Loucy (cell line): ENCODE measurements around the gene RASGEF1B.

ENCODE experiments used
- H2AFZ ChIP-seq: fragments of 200-600 bp; sonication (generic); 2 replicates; pipeline ENCODE4 v1.6.0; 2016; ENCODE audit warnings: antibody characterized with exemption, mild to moderate bottlenecking, low read length, moderate library complexity
- H3F3A ChIP-seq: fragments of 200-600 bp; 2 replicates; pipeline ENCODE4 v1.6.0; 2016; ENCODE audit warnings: antibody characterized with exemption, low read depth, mild to moderate bottlenecking
- H3K27me3 ChIP-seq: fragments of 200-600 bp; sonication (generic); 2 replicates; pipeline ENCODE4 v1.6.1; 2014; ENCODE audit warnings: low read length, mild to moderate bottlenecking; ENCODE audit not compliant: insufficient read depth, poor library complexity, severe bottlenecking
- H3K36me3 ChIP-seq: fragments of 200-600 bp; sonication (generic); 2 replicates; pipeline ENCODE4 v1.6.1; 2016; ENCODE audit warnings: low read length; ENCODE audit not compliant: insufficient read depth
- H3K4me1 ChIP-seq: fragments of 200-600 bp; sonication (generic); 2 replicates; pipeline ENCODE4 v1.5.1; 2014; ENCODE audit warnings: low read length, mild to moderate bottlenecking; ENCODE audit not compliant: insufficient read depth, poor library complexity, severe bottlenecking
- H3K4me2 ChIP-seq: fragments of 200-600 bp; sonication (generic); 2 replicates; pipeline ENCODE4 v1.6.0; 2014; ENCODE audit warnings: antibody characterized with exemption, low read length, low read depth, mild to moderate bottlenecking; ENCODE audit not compliant: poor library complexity, severe bottlenecking
- H3K4me3 ChIP-seq: fragments of 200-600 bp; sonication (generic); 2 replicates; pipeline ENCODE4 v1.5.1; 2014; ENCODE audit warnings: low read length, mild to moderate bottlenecking, mixed read lengths; ENCODE audit not compliant: poor library complexity, severe bottlenecking
- H3K79me2 ChIP-seq: fragments of 200-600 bp; sonication (generic); 2 replicates; pipeline ENCODE4 v1.6.1; 2014; ENCODE audit warnings: low read length; ENCODE audit not compliant: insufficient read depth
- H3K9ac ChIP-seq: fragments of 200-600 bp; sonication (generic); 2 replicates; pipeline ENCODE4 v1.6.0; 2014; ENCODE audit warnings: mild to moderate bottlenecking, low read depth, low read length, moderate library complexity; ENCODE audit not compliant: poor library complexity, severe bottlenecking
- H3K9me2 ChIP-seq: fragments of 200-600 bp; sonication (generic); replicated peaks from 2 replicates; pipeline ENCODE4 v1.6.1; 2016; ENCODE audit warnings: low read depth, low read length, mixed read lengths
- H3K9me3 ChIP-seq: fragments of 200-600 bp; sonication (generic); 2 replicates; pipeline ENCODE4 v1.6.1; 2014; ENCODE audit warnings: mild to moderate bottlenecking, antibody characterized with exemption, low read length, low read depth; ENCODE audit not compliant: insufficient read depth
- H4K20me1 ChIP-seq: fragments of 200-600 bp; sonication (generic); 2 replicates; pipeline ENCODE4 v1.6.0; 2014; ENCODE audit warnings: antibody characterized with exemption, low read length, mild to moderate bottlenecking; ENCODE audit not compliant: insufficient read depth, poor library complexity, severe bottlenecking
- EZH2phosphoT487 ChIP-seq: fragments of 200-600 bp; IDR thresholded peaks from 2 replicates; pipeline ENCODE4 v1.6.1; 2018; ENCODE audit warnings: antibody characterized with exemption, mild to moderate bottlenecking, moderate library complexity, borderline replicate concordance
- TF ChIP-seq, protein P1 (sequence below): fragments of 200-600 bp; sonication (generic); conservative IDR thresholded peaks from 2 replicates; pipeline ENCODE4 v1.5.1; 2014; ENCODE audit warnings: mild to moderate bottlenecking, antibody characterized with exemption, low read length

RASGEF1B gene

DNA sequence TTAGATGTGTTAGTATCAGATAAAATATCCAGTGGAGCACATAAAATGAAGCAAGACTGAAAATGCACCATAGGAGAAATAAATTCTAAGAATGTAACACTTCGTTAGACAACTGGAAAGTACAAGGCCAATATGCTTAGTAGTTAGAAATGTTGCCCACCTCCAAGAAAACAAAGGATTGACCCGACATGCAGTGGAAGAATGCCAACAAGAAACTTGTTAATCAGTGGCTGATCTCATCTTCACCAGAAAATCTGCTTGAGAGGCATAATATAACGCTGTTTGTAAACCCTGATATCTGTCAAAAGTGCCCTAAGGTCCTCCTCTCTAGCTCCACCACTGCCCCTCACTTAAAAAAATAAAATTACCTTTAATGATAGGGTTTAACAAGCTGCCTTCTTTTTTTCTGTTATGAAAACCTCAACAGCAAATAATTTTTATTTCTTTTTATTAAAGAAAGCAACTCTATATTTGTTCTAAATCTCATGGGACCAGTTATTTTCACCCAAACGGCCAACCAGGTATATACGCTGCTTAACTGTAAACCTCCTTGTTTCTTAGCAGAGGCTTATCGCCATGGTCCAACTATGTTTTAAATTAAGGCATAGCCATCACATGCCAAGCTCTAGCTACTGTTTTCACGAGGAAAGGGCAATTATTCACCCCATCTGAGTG is 1.8 kb downstream of the RASGEF1B start:
- H4K20me1 ChIP-seq: no peaks in the 10 kb centered on the region
- H3K27me3 ChIP-seq: no peaks in the 10 kb centered on the region
- H2AFZ ChIP-seq: peak overlapping the region; percentile 65; the same call in 1 of the 2 replicates
- no peaks in the 10 kb centered on the region for H3K9me3 ChIP-seq
- 0 out of 2 replicates have a peak, but pooled peaks cover 4% of the 10 kb centered on the region for H3K79me2 ChIP-seq
- no peaks in the 10 kb centered on the region for H3K9me2 ChIP-seq
- H3K9ac ChIP-seq: peak overlapping the region; percentile 66
- H3K4me2 ChIP-seq: peak overlapping the region; percentile 95
- no peak for TF ChIP-seq EZH2phosphoT487
- TF ChIP-seq, protein P1, sequence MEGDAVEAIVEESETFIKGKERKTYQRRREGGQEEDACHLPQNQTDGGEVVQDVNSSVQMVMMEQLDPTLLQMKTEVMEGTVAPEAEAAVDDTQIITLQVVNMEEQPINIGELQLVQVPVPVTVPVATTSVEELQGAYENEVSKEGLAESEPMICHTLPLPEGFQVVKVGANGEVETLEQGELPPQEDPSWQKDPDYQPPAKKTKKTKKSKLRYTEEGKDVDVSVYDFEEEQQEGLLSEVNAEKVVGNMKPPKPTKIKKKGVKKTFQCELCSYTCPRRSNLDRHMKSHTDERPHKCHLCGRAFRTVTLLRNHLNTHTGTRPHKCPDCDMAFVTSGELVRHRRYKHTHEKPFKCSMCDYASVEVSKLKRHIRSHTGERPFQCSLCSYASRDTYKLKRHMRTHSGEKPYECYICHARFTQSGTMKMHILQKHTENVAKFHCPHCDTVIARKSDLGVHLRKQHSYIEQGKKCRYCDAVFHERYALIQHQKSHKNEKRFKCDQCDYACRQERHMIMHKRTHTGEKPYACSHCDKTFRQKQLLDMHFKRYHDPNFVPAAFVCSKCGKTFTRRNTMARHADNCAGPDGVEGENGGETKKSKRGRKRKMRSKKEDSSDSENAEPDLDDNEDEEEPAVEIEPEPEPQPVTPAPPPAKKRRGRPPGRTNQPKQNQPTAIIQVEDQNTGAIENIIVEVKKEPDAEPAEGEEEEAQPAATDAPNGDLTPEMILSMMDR: no peak; the same call in 1 of the 2 replicates
- H3K4me3 ChIP-seq: peak overlapping the region; percentile 76
- H3F3A ChIP-seq: peaks cover 2% of the 10 kb centered on the region; the same call in 1 of the 2 replicates
- H3K4me1 ChIP-seq: peaks cover 31% of the 10 kb centered on the region
- H3K36me3 ChIP-seq: no peaks in the 10 kb centered on the region

DNA sequence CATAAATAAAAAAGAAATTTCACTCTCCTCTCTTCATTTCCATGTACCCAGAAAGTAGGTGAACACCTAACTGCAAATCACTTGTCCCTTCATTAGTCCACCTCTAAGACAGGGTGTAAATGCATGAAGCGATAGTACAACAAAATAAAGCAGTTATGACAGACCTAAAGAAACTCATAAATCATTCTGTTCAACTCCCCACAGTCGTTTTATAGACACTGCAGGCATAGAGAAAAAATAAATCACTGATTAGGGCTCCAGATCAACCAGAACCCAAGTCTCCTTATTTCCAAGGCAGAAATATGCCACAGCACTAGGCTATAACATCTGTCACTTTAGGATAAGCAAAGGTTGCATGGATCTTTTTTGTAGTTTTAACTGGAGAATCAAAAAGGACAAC is 3.0 kb downstream of the RASGEF1B start:
- no peaks in the 10 kb centered on the region for H3K9me2 ChIP-seq
- no peaks in the 10 kb centered on the region for H4K20me1 ChIP-seq
- H3K36me3 ChIP-seq: no peaks in the 10 kb centered on the region
- no peaks in the 10 kb centered on the region for H3K9me3 ChIP-seq
- no peaks in the 10 kb centered on the region for H3K27me3 ChIP-seq
- 0 out of 2 replicates have a peak, but pooled peaks cover 6% of the 10 kb centered on the region for H3K79me2 ChIP-seq
- peak overlapping the region; percentile 7 for H3K4me3 ChIP-seq
- H2AFZ ChIP-seq: no peak overlapping the region
- peaks cover 31% of the 10 kb centered on the region for H3K4me1 ChIP-seq
- peaks cover 2% of the 10 kb centered on the region; the same call in 1 of the 2 replicates for H3F3A ChIP-seq
- peak overlapping the region; percentile 40 for H3K4me2 ChIP-seq
- TF ChIP-seq, protein P1: no peak
- no peak for TF ChIP-seq EZH2phosphoT487
- no peak overlapping the region for H3K9ac ChIP-seq

DNA sequence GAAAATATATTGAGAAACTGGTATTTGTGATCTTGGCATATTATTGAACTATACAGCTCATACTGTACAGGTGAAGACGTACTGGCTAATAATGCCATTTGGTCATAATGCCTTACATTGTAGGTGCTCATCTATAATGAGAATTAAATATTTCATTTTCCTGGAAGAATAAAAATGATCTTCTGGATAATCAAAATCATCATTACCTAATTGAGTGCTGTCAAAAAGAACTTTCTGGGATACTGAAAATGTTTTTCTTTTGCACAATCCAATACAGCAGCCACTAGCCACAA is 4.1 kb downstream of the RASGEF1B start:
- no peak for TF ChIP-seq EZH2phosphoT487
- TF ChIP-seq, protein P1: no peak
- Histone ChIP-seq H3K9me2 (no peaks in the 10 kb centered on the region), H2AFZ (no peak overlapping the region), H3K9ac (no peak overlapping the region), H3K9me3 (no peaks in the 10 kb centered on the region), H3K4me1 (peaks cover 29% of the 10 kb centered on the region), H3K4me3 (no peak overlapping the region), H4K20me1 (no peaks in the 10 kb centered on the region), H3K27me3 (no peaks in the 10 kb centered on the region), H3K79me2 (0 out of 2 replicates have a peak, but pooled peaks cover 6% of the 10 kb centered on the region), H3K36me3 (no peaks in the 10 kb centered on the region), H3K4me2 (no peak overlapping the region), H3F3A (peaks cover 2% of the 10 kb centered on the region; the same call in 1 of the 2 replicates)
